HG02642 (cell line): Measurements from ENCODE around the gene SH3RF2.
"Not testable (repeated sequence)": the region's sequence is repeated elsewhere in the genome, so short reads cannot be mapped to it uniquely, and the experiment has no call there.

Source experiments
- ATAC-seq: cut with Tn5 transposase; IDR thresholded peaks from one replicate; pipeline ENCODE4 v1.9.1; 2021; ENCODE audit warnings: mild to moderate bottlenecking; ENCODE audit not compliant: unreplicated experiment, poor library complexity

Gene SH3RF2

GRCh38 chr5:145975361-145976066 is 39.1 kb downstream of the SH3RF2 start:
- peak; percentile 56 for ATAC-seq

- ATAC-seq: peak; percentile 90
Measured at GRCh38 chr5:145976431-145977155, 40.2 kb downstream of the SH3RF2 start.

- no peak for ATAC-seq
Measured at GRCh38 chr5:145978171-145978570, 41.8 kb downstream of the SH3RF2 start.

DNA sequence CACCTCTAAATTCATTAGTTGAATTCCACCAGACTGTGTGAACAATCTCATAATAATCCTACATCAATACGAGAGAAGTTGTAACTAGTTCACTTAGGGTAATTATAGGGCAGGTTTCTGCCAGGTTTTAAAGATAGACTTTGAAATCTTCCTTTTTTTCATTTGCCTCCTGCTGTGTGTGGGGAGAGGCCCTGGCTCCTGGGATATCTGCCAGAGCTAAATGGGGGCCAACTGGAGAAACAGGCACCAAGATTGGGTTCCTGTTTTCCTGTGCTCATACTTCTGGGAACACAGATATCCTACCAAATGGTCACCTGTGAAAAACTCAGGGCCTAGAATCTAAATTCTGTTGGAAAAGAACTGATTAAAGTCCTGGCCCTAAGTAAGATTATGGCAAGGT is 42.3 kb downstream of the SH3RF2 start:
- ATAC-seq: no peak

GRCh38 chr5:145979270-145980223 is 43.2 kb downstream of the SH3RF2 start:
- no peak for ATAC-seq

DNA sequence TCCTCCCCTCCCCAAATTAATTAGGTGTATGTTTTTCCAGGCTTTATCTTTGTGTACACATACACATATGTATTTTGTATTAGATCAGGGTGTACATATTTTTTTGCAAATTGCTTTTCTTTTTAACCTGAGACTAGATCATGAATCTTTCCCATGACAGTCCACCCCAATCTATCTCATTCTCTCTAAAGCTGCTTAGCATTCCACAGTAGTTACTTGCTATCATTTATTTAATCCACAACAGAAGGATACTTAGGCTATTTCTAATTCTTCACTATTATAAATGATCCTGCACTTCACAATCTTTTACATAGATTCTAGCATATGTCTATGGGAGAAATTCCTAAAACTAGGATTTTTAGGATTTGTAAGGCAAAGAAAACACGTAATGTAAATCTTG is 43.9 kb downstream of the SH3RF2 start:
- ATAC-seq: no peak

- no peak for ATAC-seq
Measured at GRCh38 chr5:145980718-145981117, 44.3 kb downstream of the SH3RF2 start.

- ATAC-seq: no peak
Measured at GRCh38 chr5:145981589-145982571, 45.5 kb downstream of the SH3RF2 start.

DNA sequence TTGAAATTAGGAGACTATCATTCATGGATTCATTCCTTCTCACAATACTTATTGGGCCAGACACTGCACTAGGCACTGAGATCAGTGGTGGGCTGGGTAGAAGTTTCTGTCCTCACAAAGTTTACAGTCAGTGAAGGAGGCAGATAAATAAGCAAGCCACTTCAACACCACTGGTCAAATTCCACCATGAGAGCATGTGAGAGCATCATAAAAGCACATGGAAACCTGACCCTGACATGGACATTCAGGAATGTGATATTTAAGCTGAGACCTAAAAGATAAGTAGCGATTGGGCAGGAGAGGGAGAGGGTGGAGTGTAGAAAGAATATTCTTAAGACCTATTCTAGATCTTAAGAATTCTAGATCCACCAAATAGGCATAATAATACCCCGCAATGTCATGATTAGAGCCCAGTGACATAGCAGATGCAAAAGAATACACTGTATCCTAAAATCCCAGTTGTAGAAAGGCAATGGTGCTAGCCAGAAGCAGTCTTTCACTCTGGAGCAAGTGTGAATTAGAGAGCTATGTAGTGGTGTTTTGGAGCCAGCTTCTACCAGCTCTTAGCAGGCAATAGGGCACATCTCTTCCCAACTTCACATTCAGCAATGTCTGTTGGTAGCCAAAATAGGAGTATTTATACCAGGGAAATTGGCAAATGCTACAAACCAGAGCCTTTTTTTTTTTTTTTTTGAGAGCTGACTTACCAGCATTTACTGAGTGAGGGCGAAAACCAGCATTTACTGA is 46.4 kb downstream of the SH3RF2 start:
- ATAC-seq: no peak

- ATAC-seq: no peak
Measured at GRCh38 chr5:145983446-145983845, 47.1 kb downstream of the SH3RF2 start.

DNA sequence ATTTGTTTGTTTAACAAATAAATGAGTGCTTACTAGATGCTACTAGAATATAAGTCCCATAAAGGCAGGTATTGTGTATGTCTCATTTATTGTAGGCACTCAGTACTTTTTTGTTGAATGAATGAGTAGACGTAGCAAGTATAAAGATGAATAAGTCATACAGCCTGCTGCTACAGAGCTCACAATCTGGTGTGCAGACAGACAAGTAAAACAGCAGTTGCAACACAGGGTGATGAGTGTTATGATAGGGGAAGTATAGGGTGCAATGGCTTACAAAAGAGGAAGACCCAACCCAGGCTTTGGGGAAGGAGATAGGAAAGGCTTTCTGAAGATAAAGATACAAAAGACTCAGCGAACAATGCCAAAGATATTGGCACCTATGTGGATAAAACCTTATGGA is 47.7 kb downstream of the SH3RF2 start:
- ATAC-seq: no peak

DNA sequence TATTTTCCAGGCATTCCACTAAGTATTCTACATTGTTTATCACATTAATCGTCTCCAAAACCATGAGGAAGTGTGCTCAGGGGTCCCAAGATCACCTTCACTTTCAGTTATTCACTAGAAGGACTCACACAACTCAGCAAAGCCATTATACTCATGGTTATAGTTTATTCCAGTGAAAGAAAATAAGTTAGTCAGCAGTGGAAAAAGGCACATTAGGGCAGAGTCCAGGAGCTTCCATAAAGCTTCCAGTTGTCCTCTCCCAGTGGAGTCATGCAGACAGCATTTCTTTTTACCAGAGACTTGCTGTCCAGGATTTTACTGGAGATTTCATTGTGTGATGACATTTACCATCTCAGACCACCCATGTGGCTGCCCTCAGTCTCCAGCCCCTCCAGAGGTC is 51.5 kb downstream of the SH3RF2 start:
- ATAC-seq: no peak

DNA sequence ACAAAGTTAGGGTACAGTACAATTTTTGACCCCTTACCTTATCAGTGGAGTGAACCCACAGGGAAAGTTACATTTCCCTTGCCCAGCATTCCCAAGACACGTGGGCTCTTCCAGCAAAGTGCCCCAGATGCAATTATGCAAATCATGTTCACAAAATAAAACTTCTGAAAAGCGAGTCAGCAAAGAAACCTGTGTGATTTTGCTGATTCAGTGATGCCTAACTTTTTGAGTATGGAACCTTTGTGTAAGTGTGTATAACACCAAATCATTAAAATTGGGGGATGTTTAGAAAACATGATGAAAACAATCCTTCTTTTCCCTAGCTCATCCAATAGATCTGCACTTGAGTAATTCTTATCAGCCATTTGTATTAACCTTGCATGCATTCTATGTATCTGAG is 52.6 kb downstream of the SH3RF2 start:
- no peak for ATAC-seq

DNA sequence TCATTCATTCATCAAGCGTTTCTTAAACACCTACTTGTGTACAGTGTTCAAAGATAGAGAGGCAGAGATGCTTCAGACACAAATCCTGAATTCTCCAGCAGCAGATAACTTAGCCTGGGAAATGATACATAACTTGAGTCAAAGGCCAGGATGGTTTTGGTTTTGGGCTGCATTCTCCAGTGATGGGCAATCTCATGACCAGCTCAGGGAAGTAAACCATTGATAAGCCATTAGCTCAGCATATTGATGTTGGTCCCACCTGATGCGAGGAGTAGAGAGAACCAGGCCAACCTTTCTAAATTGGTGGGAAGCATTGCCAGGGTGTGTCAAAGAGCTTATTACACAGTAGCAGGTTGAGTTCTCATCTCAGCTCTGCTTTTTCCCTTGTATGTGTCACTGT is 53.0 kb downstream of the SH3RF2 start:
- ATAC-seq: no peak

GRCh38 chr5:145990170-145990569 is 53.8 kb downstream of the SH3RF2 start:
- ATAC-seq: no peak

DNA sequence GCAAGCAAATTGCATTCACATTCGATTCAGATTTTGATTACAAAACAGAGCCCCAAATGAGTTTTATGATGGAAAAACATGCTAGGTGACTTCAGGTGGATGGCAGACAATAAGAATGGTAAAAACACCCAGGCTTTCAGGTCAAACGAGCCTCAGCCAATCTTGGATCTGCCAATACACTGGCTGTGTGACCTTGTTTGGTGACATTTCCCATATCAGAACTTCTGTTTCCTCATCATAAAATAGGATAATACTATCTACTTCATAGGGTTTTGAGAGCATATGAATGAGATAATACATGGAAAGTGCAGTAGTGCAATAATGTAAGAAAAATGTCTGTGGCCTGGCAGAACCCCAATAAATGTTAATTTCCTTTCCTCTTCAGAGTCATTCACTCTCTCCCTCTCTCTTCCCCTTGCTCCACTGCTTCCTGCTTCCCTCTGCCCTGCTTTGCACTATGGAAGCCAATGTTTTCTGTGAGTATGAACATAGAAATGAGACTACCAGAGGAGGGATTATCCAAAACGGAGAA is 54.7 kb downstream of the SH3RF2 start:
- ATAC-seq: no peak

DNA sequence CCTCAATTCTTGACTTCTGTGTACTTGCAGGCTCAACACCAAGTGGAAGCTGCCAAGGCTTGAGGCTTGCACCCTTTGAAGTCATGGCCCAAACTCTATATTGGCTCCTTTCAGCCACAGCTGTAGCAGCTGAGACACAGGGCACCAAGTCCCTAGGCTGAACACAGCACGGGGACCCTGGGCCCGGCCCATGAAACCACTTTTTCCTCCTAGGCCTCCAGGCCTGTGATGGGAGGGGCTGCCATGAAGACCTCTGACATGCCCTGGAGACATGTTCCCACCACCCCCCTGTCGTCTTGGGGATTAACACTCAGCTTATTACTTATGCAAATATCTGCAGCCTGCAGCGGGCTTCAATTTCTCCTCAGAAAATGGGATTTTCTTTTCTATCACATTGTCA is 57.2 kb downstream of the SH3RF2 start:
- ATAC-seq: not testable (repeated sequence)

DNA sequence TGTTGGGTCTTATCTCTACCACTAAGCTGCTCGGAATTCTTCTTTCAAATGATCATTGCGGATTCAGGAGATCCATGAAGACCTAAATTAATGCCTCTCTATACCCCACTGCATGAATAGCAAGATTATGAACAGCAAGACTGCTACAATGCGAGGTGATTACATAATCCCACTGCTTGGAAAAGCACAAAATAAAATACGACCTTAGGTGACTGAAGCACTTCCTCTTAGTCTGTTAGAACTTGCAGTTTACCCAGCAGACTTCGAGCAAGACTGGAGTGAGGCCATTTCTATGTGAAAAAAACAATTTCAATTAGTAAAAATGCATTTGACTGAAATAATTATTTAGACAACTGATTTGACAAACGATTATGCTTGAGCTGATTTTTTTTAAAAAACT is 59.8 kb downstream of the SH3RF2 start:
- ATAC-seq: no peak

GRCh38 chr5:145999208-145999607 is 62.8 kb downstream of the SH3RF2 start:
- ATAC-seq: no peak
